Lower leg skin (tissue), 4 donors: ENCODE measurements around the gene NAXD. TPM values are rescaled to one million over a fixed set of nuclear protein-coding genes. Genes with fewer than 3 reads are reported as not detected.

Experiments used
- DNase-seq, 2 donors: peaks; one replicate each; pipeline ENCODE4 v3.0.0-alpha.2; 2019; ENCODE audit warnings: low spot score in 2 of 2
- H3K4me3 ChIP-seq: fragments of 200-600 bp; sonication (generic); 2 replicates; pipeline ENCODE4 v1.5.1; 2017; ENCODE audit warnings: mild to moderate bottlenecking, low read depth; ENCODE audit not compliant: poor library complexity, severe bottlenecking
- CTCF ChIP-seq, 3 donors: fragments of 450-650 bp; IDR thresholded peaks; one replicate each; pipeline ENCODE4 v1.5.1; 2016; ENCODE audit warnings: antibody characterized with exemption in 3 of 3, mild to moderate bottlenecking in 3 of 3, moderate library complexity in 2 of 3
- POLR2A ChIP-seq, 2 donors: fragments of 450-650 bp; IDR thresholded peaks; one replicate each; pipeline ENCODE4 v1.6.1; 2016 to 2017; ENCODE audit warnings: antibody characterized with exemption in 2 of 2, mild to moderate bottlenecking in 1 of 2, moderate library complexity in 1 of 2
- WGBS, 2 donors: methylation state at CpG; one replicate each; pipeline ENCODE4 v1.1.5; 2018; 5-methylcytosine and 5-hydroxymethylcytosine counted together
- intact Hi-C: fragments of 100-400 bp; cut with DNase I; formaldehyde crosslinking; loops from one replicate; pipeline ENCODE4 v1.15.0; 2023; ENCODE audit warnings: low total_unique reads
- total RNA-seq, 4 donors: library from RNA; depleted of rRNA; stranded (reverse); fragments of >200 nt; gene quantifications; one replicate each; pipeline ENCODE4 v1.1.0, GENCODE V29; 2016

NAXD gene
- total RNA-seq, 4 donors from 2014 or later, result 32.7 to 34.5 (median 33.6) TPM

- no peak overlapping the region for H3K4me3 ChIP-seq
- 54 to 58% methylated on average over 3 of the region's 3 CpGs for WGBS, 2 donors
- intact Hi-C loops, result loop anchor here (10.0 kb wide), 1 partner anchor 225 kb away; no protein-coding TSS in a partner anchor
- no peak for TF ChIP-seq CTCF (IDR thresholded peaks at IDR 0.05)
- TF ChIP-seq POLR2A (IDR thresholded peaks at IDR 0.05), result no peak
- no peak for DNase-seq
Measured at GRCh38 chr13:110589793-110590390, 25.5 kb upstream of the NAXD start.

- H3K4me3 ChIP-seq, result no peak overlapping the region
- TF ChIP-seq CTCF (IDR thresholded peaks at IDR 0.05) (no peak), POLR2A (IDR thresholded peaks at IDR 0.05) (no peak)
- DNase-seq, result no peak
- intact Hi-C loops, result loop anchor here (10.0 kb wide), 1 partner anchor 224 kb away; no protein-coding TSS in a partner anchor
- WGBS, 2 donors, result 47 to 67% methylated on average over 6 of the region's 6 CpGs
Measured at GRCh38 chr13:110590577-110590976, 24.8 kb upstream of the NAXD start.

GRCh38 chr13:110592665-110593064 is 22.7 kb upstream of the NAXD start:
- DNase-seq, result no peak
- TF ChIP-seq CTCF (IDR thresholded peaks at IDR 0.05) (no peak), POLR2A (IDR thresholded peaks at IDR 0.05) (no peak)
- WGBS, 2 donors, result 73 to 74% methylated on average over 2 of the region's 2 CpGs
- no peak overlapping the region for H3K4me3 ChIP-seq
- intact Hi-C loops, result loop anchor here (10.0 kb wide), 1 partner anchor 222 kb away; no protein-coding TSS in a partner anchor

GRCh38 chr13:110593430-110594130 is 21.8 kb upstream of the NAXD start:
- DNase-seq, result peak in 1 of 2 donors; percentile 27
- H3K4me3 ChIP-seq, result no peak overlapping the region
- 43 to 45% methylated on average over 6 of the region's 6 CpGs for WGBS, 2 donors
- intact Hi-C loops, result loop anchor here (10.0 kb wide), 1 partner anchor 221 kb away; no protein-coding TSS in a partner anchor
- TF ChIP-seq CTCF (IDR thresholded peaks at IDR 0.05) (peak in 1 of 3 donors; percentile 14), POLR2A (IDR thresholded peaks at IDR 0.05) (no peak)

- DNase-seq, result no peak
- H3K4me3 ChIP-seq, result no peak overlapping the region
- intact Hi-C loops, result loop anchor here (10.0 kb wide), 1 partner anchor 218 kb away; no protein-coding TSS in a partner anchor
- WGBS, 2 donors, result 66 to 70% methylated on average over 16 of the region's 16 CpGs
- TF ChIP-seq POLR2A (IDR thresholded peaks at IDR 0.05), result no peak
- TF ChIP-seq CTCF (IDR thresholded peaks at IDR 0.05), result no peak
Measured at GRCh38 chr13:110597041-110597689, 18.2 kb upstream of the NAXD start.
